Ovary (tissue), 3 donors: ENCODE measurements around the gene GPR107.

Experiments used
- CTCF ChIP-seq, 3 donors: fragments of 450-650 bp in 2 of 3; fragments of 200-600 bp in 1 of 3; IDR thresholded peaks; one replicate each; pipeline versions ENCODE4 v1.5.1 to v1.8.0; 2016 to 2022; ENCODE audit warnings: antibody characterized with exemption in 3 of 3, mild to moderate bottlenecking in 1 of 3
- EP300 ChIP-seq: sonication (generic); formaldehyde crosslinking; IDR thresholded peaks from one replicate; pipeline ENCODE4 v1.6.1; 2017; ENCODE audit warnings: antibody characterized with exemption
- POLR2A ChIP-seq: fragments of 450-650 bp; IDR thresholded peaks from one replicate; pipeline ENCODE4 v1.6.1; 2017; ENCODE audit warnings: antibody characterized with exemption, mild to moderate bottlenecking, moderate library complexity
- donor health status: DM: no; HTN: no; CAD: no.

DNA sequence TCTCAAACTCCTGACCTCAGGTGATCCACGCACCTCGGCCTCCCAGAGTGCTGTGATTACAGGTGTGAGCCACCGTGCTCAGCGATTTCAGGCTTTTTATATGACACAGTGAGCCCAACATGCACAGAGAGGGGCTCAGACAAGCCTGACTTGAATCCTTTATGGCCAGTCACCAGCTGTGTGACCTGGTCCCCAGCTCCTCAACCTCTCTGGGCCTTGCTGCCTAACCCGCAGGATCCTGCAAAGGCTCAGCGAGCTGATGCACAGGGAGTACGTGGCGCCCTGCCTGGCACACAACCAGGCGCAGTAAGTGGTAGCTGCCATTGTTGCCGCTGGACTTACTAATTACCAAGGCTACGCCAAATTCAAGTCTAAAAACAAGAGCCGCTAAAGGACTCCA is 101.9 kb downstream of the GPR107 start:
- TF ChIP-seq CTCF (IDR thresholded peaks at IDR 0.05) (no peak), EP300 (no peak), POLR2A (no peak)
